B cell (primary cell): Measurements from ENCODE around the gene ARL6IP5. TPM values are rescaled to one million over a fixed set of nuclear protein-coding genes. Genes with fewer than 3 reads are reported as not detected.
A peak's percentile ranks its signal among the peaks of the same experiment; 100 is the strongest.

Experiments
- ATAC-seq: fragments of 200-7000 bp; cut with Tn5 transposase; one replicate; pipeline ENCODE4 v1.10.0; 2021; ENCODE audit warnings: low read depth, mild to moderate bottlenecking, moderate number of reproducible peaks, moderate library complexity
- CTCF ChIA-PET: fragments of 350-600 bp; sonication (Branson Sonifier 250); formaldehyde crosslinking; loops from one replicate; lab custom pipeline; 2021; ENCODE audit warnings: antibody characterized with exemption, inconsistent platforms; lab: Charles Lee
- POLR2A ChIA-PET: fragments of 350-600 bp; sonication (Branson Sonifier 250); formaldehyde crosslinking; loops from one replicate; lab custom pipeline; 2021; ENCODE audit warnings: antibody characterized with exemption; lab: Charles Lee
- DNase-seq: peaks from one replicate; pipeline ENCODE4 v3.0.0; 2013
- H2AFZ ChIP-seq: 2 replicates; pipeline ENCODE4 v1.6.1; 2012; ENCODE audit warnings: mild to moderate bottlenecking, low read depth, low read length; ENCODE audit not compliant: insufficient read depth, poor library complexity, severe bottlenecking
- H3K27ac ChIP-seq, 2 donors: 1 replicate in 1 of 2; 2 replicates in 1 of 2; pipeline ENCODE4 v1.5.1; 2012 to 2013; ENCODE audit warnings: low read length in 2 of 2, mild to moderate bottlenecking in 2 of 2, moderate library complexity in 1 of 2
- H3K27me3 ChIP-seq, 4 experiments: fragments of 200-600 bp in 1 of 4; sonication (generic) in 1 of 4; replicated peaks in 1 of 4; 1 replicate in 2 of 4; 2 replicates in 2 of 4; pipeline versions ENCODE4 v1.6.1 to v1.7.0; 2013 to 2016; ENCODE audit warnings: low read length in 3 of 4, mild to moderate bottlenecking in 2 of 4, mixed read lengths in 1 of 4, moderate library complexity in 1 of 4; ENCODE audit not compliant: insufficient read depth in 4 of 4, control insufficient read depth in 3 of 4; ENCODE audit errors: control extremely low read depth in 1 of 4
- H3K36me3 ChIP-seq, 2 experiments: replicated peaks in 1 of 2; 1 replicate in 1 of 2; 2 replicates in 1 of 2; pipeline versions ENCODE4 v1.6.1 to v1.7.1; 2013; ENCODE audit warnings: low read length in 1 of 2; ENCODE audit not compliant: insufficient read depth in 2 of 2, control insufficient read depth in 1 of 2; ENCODE audit errors: control extremely low read depth in 1 of 2, extremely low read depth in 1 of 2
- H3K4me1 ChIP-seq, 2 donors: fragments of 200-600 bp in 1 of 2; sonication (generic) in 1 of 2; 1 replicate in 1 of 2; 2 replicates in 1 of 2; pipeline versions ENCODE4 v1.5.1 to v1.6.1; 2013 to 2017; ENCODE audit warnings: low read length in 2 of 2; ENCODE audit not compliant: control insufficient read depth in 2 of 2, insufficient read depth in 2 of 2
- H3K4me2 ChIP-seq: replicated peaks from 2 replicates; pipeline ENCODE3; 2012; ENCODE audit warnings: mild to moderate bottlenecking, low read depth, low read length; ENCODE audit not compliant: poor library complexity, severe bottlenecking
- H3K4me3 ChIP-seq, 5 experiments: fragments of 200-600 bp in 1 of 5; sonication (generic) in 1 of 5; 1 replicate in 3 of 5; 2 replicates in 2 of 5; pipeline versions ENCODE4 v1.5.1 to v1.7.0; 2011 to 2016; ENCODE audit warnings: low read length in 4 of 5, mild to moderate bottlenecking in 4 of 5, low read depth in 2 of 5, control low read depth in 1 of 5, moderate library complexity in 1 of 5; ENCODE audit not compliant: insufficient read depth in 1 of 5; ENCODE audit errors: control extremely low read depth in 1 of 5, extremely low read depth in 1 of 5
- H3K79me2 ChIP-seq: fragments of 200-600 bp; sonication (generic); one replicate; pipeline ENCODE4 v1.6.0; 2016; ENCODE audit warnings: low read length; ENCODE audit not compliant: control insufficient read depth, insufficient read depth
- H3K9ac ChIP-seq: fragments of 200-600 bp; sonication (generic); 2 replicates; pipeline ENCODE4 v1.6.1; 2017; ENCODE audit warnings: mild to moderate bottlenecking, low read length, moderate library complexity
- H3K9me3 ChIP-seq, 3 donors: one replicate each; pipeline versions ENCODE4 v1.6.1 to v1.7.1; 2013; ENCODE audit warnings: low read length in 2 of 3; ENCODE audit not compliant: control insufficient read depth in 2 of 3, insufficient read depth in 1 of 3; ENCODE audit errors: control extremely low read depth in 1 of 3
- H4K20me1 ChIP-seq: 2 replicates; pipeline ENCODE4 v1.6.0; 2012; ENCODE audit warnings: mild to moderate bottlenecking, low read length; ENCODE audit not compliant: insufficient read depth, control insufficient read depth, poor library complexity, severe bottlenecking
- H3K27ac Mint-ChIP-seq: one replicate; pipeline ENCODE4 v1.8.0; 2021; ENCODE audit warnings: mixed read lengths
- H3K27me3 Mint-ChIP-seq: one replicate; pipeline ENCODE4 v1.8.0; 2021; ENCODE audit warnings: mixed read lengths
- H3K4me1 Mint-ChIP-seq: one replicate; pipeline ENCODE4 v1.8.0; 2021; ENCODE audit warnings: mixed read lengths
- H3K4me3 Mint-ChIP-seq: one replicate; pipeline ENCODE4 v1.8.0; 2021; ENCODE audit warnings: mixed read lengths
- H3K9me3 Mint-ChIP-seq: one replicate; pipeline ENCODE4 v1.8.0; 2022; ENCODE audit warnings: mixed read lengths; ENCODE audit not compliant: insufficient read depth
- CTCF ChIP-seq: fragments of 200-600 bp; IDR thresholded peaks from one replicate; pipeline ENCODE4 v1.8.0; 2022; ENCODE audit warnings: antibody characterized with exemption, mild to moderate bottlenecking
- EZH2 ChIP-seq: IDR thresholded peaks from 2 replicates; pipeline ENCODE4 v1.6.1; 2012; ENCODE audit warnings: borderline replicate concordance, low read depth, mild to moderate bottlenecking, moderate library complexity, low read length; ENCODE audit not compliant: insufficient read depth, poor library complexity, severe bottlenecking
- WGBS: methylation state at CpG from one replicate; pipeline ENCODE4 v1.1.5; 2013; ENCODE audit warnings: missing lambda C conversion rate; ENCODE audit not compliant: insufficient coverage; 5-methylcytosine and 5-hydroxymethylcytosine counted together
- intact Hi-C: fragments of 100-400 bp; cut with micrococcal nuclease; formaldehyde crosslinking; loops from one replicate; pipeline ENCODE4 v1.10.0; 2022
- polyA plus RNA-seq: library from polyadenylated mRNA; depleted of rRNA; stranded (reverse); fragments of >200 nt; gene quantifications from 2 replicates; pipeline ENCODE4 v1.2.3, GENCODE V29; 2012
- total RNA-seq, 2 donors: library from RNA; stranded (reverse); fragments of 120-200 nt in 1 of 2; gene quantifications; 1 replicate in 1 of 2; 2 replicates in 1 of 2; pipeline versions ENCODE4 v1.2.3 to v1.2.4, GENCODE V29; 2013 to 2022

ARL6IP5 gene
- total and polyA plus RNA-seq, 2 donors (not counting 1 experiment from before 2014, with no cell fraction given): 39.5 to 89.1 TPM

GRCh38 chr3:69072928-69073327 is 11.8 kb upstream of the ARL6IP5 start:
- POLR2A ChIA-PET: no interaction called here
- peaks cover 71% of the 10 kb centered on the region for H3K79me2 ChIP-seq
- H3K4me3 Mint-ChIP-seq: no peak overlapping the region
- H3K9me3 Mint-ChIP-seq: no peaks in the 10 kb centered on the region
- H3K4me1 Mint-ChIP-seq: peaks cover 26% of the 10 kb centered on the region
- H3K4me2 ChIP-seq: no peak overlapping the region
- H3K27ac Mint-ChIP-seq: no peak overlapping the region
- no peaks in the 10 kb centered on the region for H3K27me3 Mint-ChIP-seq
- H4K20me1 ChIP-seq: peaks cover 9% of the 10 kb centered on the region
- no peak overlapping the region for H3K4me3 ChIP-seq
- H3K36me3 ChIP-seq: peaks cover 2 to 48% of the 10 kb centered on the region in 2 experiments
- intact Hi-C loops: no loop called here
- H3K4me1 ChIP-seq: peaks cover 0 to 8% of the 10 kb centered on the region in 2 donors
- no peak for TF ChIP-seq CTCF
- no peak for TF ChIP-seq EZH2
- WGBS: 97% methylated on average over 3 of the region's 3 CpGs
- no peaks in the 10 kb centered on the region for H3K9me3 ChIP-seq
- no peak for ATAC-seq
- no peak overlapping the region for H2AFZ ChIP-seq
- H3K27ac ChIP-seq: no peak overlapping the region
- CTCF ChIA-PET: no interaction called here
- H3K9ac ChIP-seq: no peak overlapping the region
- H3K27me3 ChIP-seq: no peaks in the 10 kb centered on the region
- DNase-seq: no peak

GRCh38 chr3:69079269-69080159 is 5.2 kb upstream of the ARL6IP5 start:
- H3K27ac Mint-ChIP-seq: peak overlapping the region; percentile 55
- H3K4me1 Mint-ChIP-seq: peaks cover 59% of the 10 kb centered on the region
- ChIA-PET POLR2A (interaction anchor here (0.6 to 1.0 kb wide), 5 partner anchors 14 to 27 kb away, joined by 3 to 5 read pairs (median 3); partner anchors contain the start of gene TMF1), CTCF (interaction anchor here (1.6 kb wide), 1 partner anchor 19 kb away, joined by 3 read pairs; no protein-coding TSS in a partner anchor)
- WGBS: 0% methylated on average over 16 of the region's 29 CpGs
- Histone ChIP-seq H3K9ac (peak overlapping the region; percentile 82), H3K27ac (peak overlapping the region in 1 of 2 donors; percentile 77), H4K20me1 (peaks cover 10% of the 10 kb centered on the region), H3K9me3 (no peaks in the 10 kb centered on the region), H3K4me1 (peaks cover 51 to 53% of the 10 kb centered on the region in 2 donors), H3K4me2 (peak overlapping the region; percentile 87), H3K79me2 (peaks cover 65% of the 10 kb centered on the region), H3K27me3 (no peaks in the 10 kb centered on the region), H3K36me3 (peaks cover 0 to 11% of the 10 kb centered on the region in 2 experiments), H2AFZ (peak overlapping the region; percentile 82), H3K4me3 (peak overlapping the region; percentile 41 to 79 (median 67))
- ATAC-seq: peak; percentile 2
- H3K9me3 Mint-ChIP-seq: no peaks in the 10 kb centered on the region
- DNase-seq: peak; percentile 44
- no peaks in the 10 kb centered on the region for H3K27me3 Mint-ChIP-seq
- peak overlapping the region; percentile 85 for H3K4me3 Mint-ChIP-seq
- TF ChIP-seq EZH2 (no peak), CTCF (no peak)
- intact Hi-C loops: loop anchor here (1.0 to 5.0 kb wide), 4 partner anchors 15 to 66 kb away; partner anchors contain the start of genes EOGT, LMOD3 and TMF1
